Nephron progenitor cell (in vitro differentiated cells): ENCODE results near the gene TRIM73.
"Not testable (repeated sequence)": the region's sequence is repeated elsewhere in the genome, so short reads cannot be mapped to it uniquely, and the experiment has no call there.

ENCODE experiments used
- DNase-seq: peaks from one replicate; pipeline ENCODE4 v3.0.0; 2021
- H3K27ac Mint-ChIP-seq: 2 replicates; pipeline ENCODE4 v1.8.0; 2021; ENCODE audit warnings: mild to moderate bottlenecking, moderate library complexity, mixed read lengths
- H3K27me3 Mint-ChIP-seq: 2 replicates; pipeline ENCODE4 v1.8.0; 2021; ENCODE audit warnings: mild to moderate bottlenecking, low read depth, mixed read lengths; ENCODE audit not compliant: poor library complexity
- H3K36me3 Mint-ChIP-seq: 2 replicates; pipeline ENCODE4 v1.8.0; 2021; ENCODE audit warnings: low read depth, mixed read lengths
- H3K4me1 Mint-ChIP-seq: 2 replicates; pipeline ENCODE4 v1.8.0; 2021; ENCODE audit warnings: mixed read lengths
- H3K4me3 Mint-ChIP-seq: 2 replicates; pipeline ENCODE4 v1.8.0; 2021; ENCODE audit warnings: mild to moderate bottlenecking, moderate library complexity, mixed read lengths
- H3K9me3 Mint-ChIP-seq: 2 replicates; pipeline ENCODE4 v1.8.0; 2021; ENCODE audit warnings: mild to moderate bottlenecking, moderate library complexity, mixed read lengths

TRIM73 gene

GRCh38 chr7:75404663-75405062, 9.2 kb downstream of the TRIM73 start:
- not testable (repeated sequence) for H3K27ac Mint-ChIP-seq, H3K4me3 Mint-ChIP-seq, DNase-seq, H3K9me3 Mint-ChIP-seq, H3K27me3 Mint-ChIP-seq, H3K4me1 Mint-ChIP-seq, H3K36me3 Mint-ChIP-seq

GRCh38 chr7:75409880-75410822, 14.7 kb downstream of the TRIM73 start:
- not testable (repeated sequence) for H3K9me3 Mint-ChIP-seq, H3K36me3 Mint-ChIP-seq, H3K4me1 Mint-ChIP-seq, DNase-seq, H3K27me3 Mint-ChIP-seq, H3K27ac Mint-ChIP-seq
- peak overlapping the region; percentile 75 for H3K4me3 Mint-ChIP-seq

GRCh38 chr7:75410823-75411173, 15.4 kb downstream of the TRIM73 start:
- not testable (repeated sequence) for H3K4me3 Mint-ChIP-seq, H3K36me3 Mint-ChIP-seq, H3K27me3 Mint-ChIP-seq, H3K27ac Mint-ChIP-seq, H3K9me3 Mint-ChIP-seq, H3K4me1 Mint-ChIP-seq, DNase-seq

- not testable (repeated sequence) for H3K9me3 Mint-ChIP-seq, H3K27ac Mint-ChIP-seq, H3K4me3 Mint-ChIP-seq, H3K36me3 Mint-ChIP-seq, H3K4me1 Mint-ChIP-seq, DNase-seq, H3K27me3 Mint-ChIP-seq
Observed at GRCh38 chr7:75414204-75414603, 18.8 kb downstream of the TRIM73 start.

- not testable (repeated sequence) for H3K36me3 Mint-ChIP-seq, H3K4me1 Mint-ChIP-seq, H3K4me3 Mint-ChIP-seq, H3K27ac Mint-ChIP-seq, H3K27me3 Mint-ChIP-seq, DNase-seq, H3K9me3 Mint-ChIP-seq
Observed at GRCh38 chr7:75414708-75415427, 19.4 kb downstream of the TRIM73 start.

- not testable (repeated sequence) for H3K4me1 Mint-ChIP-seq, H3K36me3 Mint-ChIP-seq, DNase-seq, H3K27me3 Mint-ChIP-seq, H3K4me3 Mint-ChIP-seq, H3K9me3 Mint-ChIP-seq, H3K27ac Mint-ChIP-seq
Observed at GRCh38 chr7:75415428-75415817, 20.0 kb downstream of the TRIM73 start.

GRCh38 chr7:75415829-75416373, 20.5 kb downstream of the TRIM73 start:
- H3K27me3 Mint-ChIP-seq, H3K4me1 Mint-ChIP-seq, DNase-seq, H3K36me3 Mint-ChIP-seq, H3K27ac Mint-ChIP-seq, H3K9me3 Mint-ChIP-seq, H3K4me3 Mint-ChIP-seq: not testable (repeated sequence)

GRCh38 chr7:75416787-75417186, 21.4 kb downstream of the TRIM73 start:
- H3K4me1 Mint-ChIP-seq, H3K36me3 Mint-ChIP-seq, H3K4me3 Mint-ChIP-seq, DNase-seq, H3K9me3 Mint-ChIP-seq, H3K27ac Mint-ChIP-seq, H3K27me3 Mint-ChIP-seq: not testable (repeated sequence)

- not testable (repeated sequence) for H3K9me3 Mint-ChIP-seq, H3K4me3 Mint-ChIP-seq, H3K27ac Mint-ChIP-seq, H3K4me1 Mint-ChIP-seq, H3K27me3 Mint-ChIP-seq, DNase-seq, H3K36me3 Mint-ChIP-seq
Observed at GRCh38 chr7:75418292-75418858, 22.9 kb downstream of the TRIM73 start.

- not testable (repeated sequence) for H3K4me3 Mint-ChIP-seq, H3K4me1 Mint-ChIP-seq, H3K9me3 Mint-ChIP-seq, DNase-seq, H3K27ac Mint-ChIP-seq, H3K27me3 Mint-ChIP-seq, H3K36me3 Mint-ChIP-seq
Observed at GRCh38 chr7:75419210-75419609, 23.8 kb downstream of the TRIM73 start.

GRCh38 chr7:75419693-75420092, 24.3 kb downstream of the TRIM73 start:
- H3K9me3 Mint-ChIP-seq, H3K27me3 Mint-ChIP-seq, H3K4me3 Mint-ChIP-seq, H3K36me3 Mint-ChIP-seq, H3K4me1 Mint-ChIP-seq, DNase-seq: not testable (repeated sequence)
- peak overlapping the region; percentile 98 for H3K27ac Mint-ChIP-seq

- H3K36me3 Mint-ChIP-seq, H3K27me3 Mint-ChIP-seq, H3K9me3 Mint-ChIP-seq, DNase-seq, H3K4me1 Mint-ChIP-seq, H3K4me3 Mint-ChIP-seq: not testable (repeated sequence)
- H3K27ac Mint-ChIP-seq, result peak overlapping the region; percentile 98
Observed at GRCh38 chr7:75420152-75420551, 24.7 kb downstream of the TRIM73 start.

GRCh38 chr7:75421798-75422710, 26.6 kb downstream of the TRIM73 start:
- not testable (repeated sequence) for H3K36me3 Mint-ChIP-seq, H3K4me1 Mint-ChIP-seq, DNase-seq, H3K9me3 Mint-ChIP-seq, H3K27me3 Mint-ChIP-seq, H3K27ac Mint-ChIP-seq, H3K4me3 Mint-ChIP-seq

GRCh38 chr7:75423481-75423880, 28.1 kb downstream of the TRIM73 start:
- not testable (repeated sequence) for H3K9me3 Mint-ChIP-seq, H3K27me3 Mint-ChIP-seq, H3K4me1 Mint-ChIP-seq, DNase-seq, H3K27ac Mint-ChIP-seq, H3K4me3 Mint-ChIP-seq
- H3K36me3 Mint-ChIP-seq, result peaks cover 14% of the 10 kb centered on the region
